Endothelial cell of umbilical vein (primary cell): Measurements from ENCODE around the gene ABHD17A. TPM values are rescaled to one million over a fixed set of nuclear protein-coding genes. Genes with fewer than 3 reads are reported as not detected.

ENCODE experiments used
- BruUV-seq: library from RNA; stranded (reverse); fragments of 400-500 nt; replicated peaks from 2 replicates; lab custom pipeline; 2021; lab: Mats Ljungman, UMichigan
- CTCF ChIA-PET: fragments of 300-600, 350-600 bp; sonication (Branson Sonifier 250); formaldehyde crosslinking; loops from one replicate; lab custom pipeline; 2021; ENCODE audit warnings: antibody characterized with exemption, inconsistent platforms; lab: Charles Lee
- POLR2A ChIA-PET: fragments of 300-600, 350-600 bp; sonication (Branson Sonifier 250); formaldehyde crosslinking; loops from one replicate; lab custom pipeline; 2021; ENCODE audit warnings: antibody characterized with exemption, inconsistent platforms; lab: Charles Lee
- DNase-seq: peaks from one replicate; pipeline ENCODE4 v3.0.0-alpha.2; 2011; ENCODE audit warnings: low read depth, low spot score
- FAIRE-seq: peaks from 2 replicates; lab custom pipeline; 2011; peaks lifted over from hg19 to GRCh38; lab: Jason Lieb, UNC
- H2AFZ ChIP-seq: 2 replicates; pipeline ENCODE4 v1.6.0; 2012; ENCODE audit warnings: low read depth, low read length, control low read depth, inconsistent platforms
- H3K27ac ChIP-seq: 2 replicates; pipeline ENCODE4 v1.5.1; 2011; ENCODE audit warnings: low read depth, mild to moderate bottlenecking, control low read depth, low read length, moderate library complexity; ENCODE audit not compliant: insufficient read depth
- H3K27me3 ChIP-seq, 2 experiments: 2 replicates each; pipeline versions ENCODE4 v1.6.0 to v1.6.1; 2011; ENCODE audit warnings: low read length in 2 of 2, mixed read lengths in 1 of 2; ENCODE audit not compliant: control insufficient read depth in 2 of 2, insufficient read depth in 2 of 2
- H3K36me3 ChIP-seq, 2 experiments: 2 replicates in 1 of 2; 3 replicates in 1 of 2; pipeline ENCODE4 v1.5.1; 2011; ENCODE audit warnings: low read length in 2 of 2, mild to moderate bottlenecking in 1 of 2, moderate library complexity in 1 of 2; ENCODE audit not compliant: control insufficient read depth in 2 of 2, insufficient read depth in 2 of 2; ENCODE audit errors: extremely low read depth in 1 of 2
- H3K4me1 ChIP-seq: 3 replicates; pipeline ENCODE4 v1.5.1; 2011; ENCODE audit warnings: mild to moderate bottlenecking, low read length; ENCODE audit not compliant: control insufficient read depth, insufficient read depth; ENCODE audit errors: extremely low read depth
- H3K4me2 ChIP-seq: 2 replicates; pipeline ENCODE4 v1.6.1; 2011; ENCODE audit warnings: low read length, control low read depth, mixed read lengths; ENCODE audit not compliant: insufficient read depth
- H3K4me3 ChIP-seq, 3 experiments: fragments of 200-600 bp in 1 of 3; sonication (generic), shearing (Covaris generic) in 1 of 3; replicated peaks in 1 of 3; 2 replicates each; pipeline ENCODE4 v1.5.1; 2011 to 2016; ENCODE audit warnings: control low read depth in 3 of 3, low read length in 3 of 3, mild to moderate bottlenecking in 2 of 3, inconsistent platforms in 1 of 3, low read depth in 1 of 3, moderate library complexity in 1 of 3; ENCODE audit not compliant: insufficient read depth in 1 of 3
- H3K79me2 ChIP-seq: 2 replicates; pipeline ENCODE4 v1.6.0; 2012; ENCODE audit warnings: low read length, inconsistent platforms; ENCODE audit not compliant: control insufficient read depth, insufficient read depth
- H3K9ac ChIP-seq: replicated peaks from 2 replicates; pipeline ENCODE3; 2011; ENCODE audit warnings: low read length, control low read depth; ENCODE audit not compliant: insufficient read depth; ENCODE audit errors: extremely low read depth
- H3K9me1 ChIP-seq: replicated peaks from 3 replicates; pipeline ENCODE4 v1.6.0; 2011; ENCODE audit warnings: mild to moderate bottlenecking, low read length; ENCODE audit not compliant: control insufficient read depth, insufficient read depth; ENCODE audit errors: extremely low read depth
- H3K9me3 ChIP-seq: replicated peaks from 2 replicates; pipeline ENCODE4 v1.5.1; 2012; ENCODE audit warnings: low read length, inconsistent platforms; ENCODE audit not compliant: control insufficient read depth, insufficient read depth
- H4K20me1 ChIP-seq: replicated peaks from 2 replicates; pipeline ENCODE3; 2011; ENCODE audit warnings: mild to moderate bottlenecking, low read length; ENCODE audit not compliant: control insufficient read depth, insufficient read depth; ENCODE audit errors: extremely low read depth
- EZH2 ChIP-seq: IDR thresholded peaks from 2 replicates; pipeline ENCODE4 v1.6.1; 2012; ENCODE audit warnings: borderline replicate concordance, low read depth, mild to moderate bottlenecking, moderate library complexity, low read length, inconsistent platforms; ENCODE audit not compliant: severe bottlenecking
- FOS ChIP-seq: IDR thresholded peaks from 2 replicates; pipeline ENCODE4 v1.6.1; 2011; ENCODE audit warnings: mild to moderate bottlenecking, low read length, moderate library complexity, borderline replicate concordance; ENCODE audit not compliant: insufficient read depth
- GATA2 ChIP-seq: IDR thresholded peaks from 2 replicates; pipeline ENCODE4 v1.7.0; 2011; ENCODE audit warnings: low read depth, mild to moderate bottlenecking, moderate library complexity, mixed read lengths, low read length; ENCODE audit not compliant: insufficient read length, insufficient read depth
- JUN ChIP-seq: IDR thresholded peaks from 2 replicates; pipeline ENCODE4 v1.6.1; 2011; ENCODE audit warnings: borderline replicate concordance, low read depth; ENCODE audit not compliant: insufficient read length, insufficient read depth
- POLR2AphosphoS5 ChIP-seq: IDR thresholded peaks from 2 replicates; pipeline ENCODE4 v1.6.1; 2012; ENCODE audit warnings: low read depth, mild to moderate bottlenecking, control low read depth, low read length, moderate library complexity; ENCODE audit not compliant: insufficient read depth
- dilution Hi-C: fragments of 300-500 bp; cut with MboI; formaldehyde crosslinking; loops from one replicate; pipeline ENCODE4 v1.15.0; 2019; ENCODE audit warnings: low sequenced_read_pairs; ENCODE audit not compliant: extremely low pct_ligation_motif_present
- intact Hi-C: fragments of 100-400 bp; cut with micrococcal nuclease; formaldehyde crosslinking; loops from one replicate; pipeline ENCODE4 v1.10.0; 2022
- polyA plus RNA-seq, 4 experiments: library from polyadenylated mRNA; depleted of rRNA in 3 of 4; stranded (reverse) in 3 of 4; unstranded in 1 of 4; fragments of >200 nt; gene quantifications; 2 replicates each; pipeline versions ENCODE4 v1.2.1 to v1.2.3, GENCODE V29; 2011 to 2012; ENCODE audit warnings: missing spikeins in 1 of 4
- total RNA-seq: library from RNA; stranded (reverse); gene quantifications from 2 replicates; pipeline ENCODE4 v1.2.3, GENCODE V29; 2021
- TF ChIP-seq, protein P1 (sequence below): IDR thresholded peaks from 2 replicates; pipeline ENCODE4 v1.6.1; 2011; ENCODE audit not compliant: insufficient read depth, insufficient read length
- TF ChIP-seq, protein P2 (sequence below), 2 donors: IDR thresholded peaks; 1 replicate in 1 of 2; 2 replicates in 1 of 2; pipeline ENCODE4 v1.5.1; 2011; ENCODE audit warnings: low read length in 2 of 2, mild to moderate bottlenecking in 2 of 2, moderate library complexity in 2 of 2, control low read depth in 1 of 2, inconsistent platforms in 1 of 2, low read depth in 1 of 2; ENCODE audit not compliant: insufficient read depth in 1 of 2; ENCODE audit errors: extremely low read depth in 1 of 2

ABHD17A gene
- total and polyA plus RNA-seq, 2 donors (not counting 3 experiments of a cell fraction or from before 2014, with no cell fraction given): 89.8 to 143 TPM

DNA sequence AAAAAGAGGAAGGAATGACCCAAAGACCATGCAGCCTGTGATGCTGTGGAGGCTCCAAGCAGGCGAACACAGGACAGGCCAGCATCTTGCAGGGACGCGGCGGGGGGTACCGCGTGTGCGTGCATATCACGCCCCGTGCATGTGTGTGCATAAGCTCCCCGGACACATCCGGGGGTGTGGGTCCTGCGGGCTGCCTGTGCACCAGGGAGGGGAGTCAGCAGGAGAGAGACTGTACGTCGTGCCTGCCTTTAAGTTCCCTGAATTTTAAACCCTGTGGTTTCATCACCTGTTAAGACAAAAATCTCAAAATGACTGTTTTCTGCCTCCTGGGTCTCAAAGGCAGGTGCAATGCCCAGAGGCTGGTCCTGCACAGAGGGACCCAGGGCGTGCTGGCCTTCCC is 36.5 kb upstream of the ABHD17A start:
- no peaks in the 10 kb centered on the region for H4K20me1 ChIP-seq
- H3K36me3 ChIP-seq: peaks cover 5 to 32% of the 10 kb centered on the region in 2 experiments
- TF ChIP-seq, protein P1, sequence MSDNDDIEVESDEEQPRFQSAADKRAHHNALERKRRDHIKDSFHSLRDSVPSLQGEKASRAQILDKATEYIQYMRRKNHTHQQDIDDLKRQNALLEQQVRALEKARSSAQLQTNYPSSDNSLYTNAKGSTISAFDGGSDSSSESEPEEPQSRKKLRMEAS: no peak
- no peak for TF ChIP-seq FOS
- TF ChIP-seq POLR2AphosphoS5: no peak
- TF ChIP-seq, protein P2, sequence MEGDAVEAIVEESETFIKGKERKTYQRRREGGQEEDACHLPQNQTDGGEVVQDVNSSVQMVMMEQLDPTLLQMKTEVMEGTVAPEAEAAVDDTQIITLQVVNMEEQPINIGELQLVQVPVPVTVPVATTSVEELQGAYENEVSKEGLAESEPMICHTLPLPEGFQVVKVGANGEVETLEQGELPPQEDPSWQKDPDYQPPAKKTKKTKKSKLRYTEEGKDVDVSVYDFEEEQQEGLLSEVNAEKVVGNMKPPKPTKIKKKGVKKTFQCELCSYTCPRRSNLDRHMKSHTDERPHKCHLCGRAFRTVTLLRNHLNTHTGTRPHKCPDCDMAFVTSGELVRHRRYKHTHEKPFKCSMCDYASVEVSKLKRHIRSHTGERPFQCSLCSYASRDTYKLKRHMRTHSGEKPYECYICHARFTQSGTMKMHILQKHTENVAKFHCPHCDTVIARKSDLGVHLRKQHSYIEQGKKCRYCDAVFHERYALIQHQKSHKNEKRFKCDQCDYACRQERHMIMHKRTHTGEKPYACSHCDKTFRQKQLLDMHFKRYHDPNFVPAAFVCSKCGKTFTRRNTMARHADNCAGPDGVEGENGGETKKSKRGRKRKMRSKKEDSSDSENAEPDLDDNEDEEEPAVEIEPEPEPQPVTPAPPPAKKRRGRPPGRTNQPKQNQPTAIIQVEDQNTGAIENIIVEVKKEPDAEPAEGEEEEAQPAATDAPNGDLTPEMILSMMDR (IDR thresholded peaks at IDR 0.05; ENCODE audit: extremely low read depth in 1 of 2, insufficient read depth in 1 of 2, low read depth in 1 of 2, low read length in 2 of 2): no peak
- TF ChIP-seq GATA2: no peak
- no peak for TF ChIP-seq EZH2
- no peak for TF ChIP-seq JUN
- no peak overlapping the region for H3K27ac ChIP-seq
- dilution Hi-C loops: no loop called here
- no peaks in the 10 kb centered on the region for H3K9me1 ChIP-seq
- H3K4me3 ChIP-seq: no peak overlapping the region
- BruUV-seq: no TSS peak
- no peaks in the 10 kb centered on the region for H3K9me3 ChIP-seq
- no peak overlapping the region for H3K4me2 ChIP-seq
- intact Hi-C loops: no loop called here
- no peak overlapping the region for H2AFZ ChIP-seq
- ChIA-PET CTCF (no interaction called here), POLR2A (no interaction called here)
- no peaks in the 10 kb centered on the region for H3K4me1 ChIP-seq
- H3K27me3 ChIP-seq: no peaks in the 10 kb centered on the region
- no peaks in the 10 kb centered on the region for H3K79me2 ChIP-seq
- FAIRE-seq (no peak), DNase-seq (no peak)
- H3K9ac ChIP-seq: no peak overlapping the region
